Measurements from ENCODE around the gene SAPCD1.

The SAPCD1 gene

DNA sequence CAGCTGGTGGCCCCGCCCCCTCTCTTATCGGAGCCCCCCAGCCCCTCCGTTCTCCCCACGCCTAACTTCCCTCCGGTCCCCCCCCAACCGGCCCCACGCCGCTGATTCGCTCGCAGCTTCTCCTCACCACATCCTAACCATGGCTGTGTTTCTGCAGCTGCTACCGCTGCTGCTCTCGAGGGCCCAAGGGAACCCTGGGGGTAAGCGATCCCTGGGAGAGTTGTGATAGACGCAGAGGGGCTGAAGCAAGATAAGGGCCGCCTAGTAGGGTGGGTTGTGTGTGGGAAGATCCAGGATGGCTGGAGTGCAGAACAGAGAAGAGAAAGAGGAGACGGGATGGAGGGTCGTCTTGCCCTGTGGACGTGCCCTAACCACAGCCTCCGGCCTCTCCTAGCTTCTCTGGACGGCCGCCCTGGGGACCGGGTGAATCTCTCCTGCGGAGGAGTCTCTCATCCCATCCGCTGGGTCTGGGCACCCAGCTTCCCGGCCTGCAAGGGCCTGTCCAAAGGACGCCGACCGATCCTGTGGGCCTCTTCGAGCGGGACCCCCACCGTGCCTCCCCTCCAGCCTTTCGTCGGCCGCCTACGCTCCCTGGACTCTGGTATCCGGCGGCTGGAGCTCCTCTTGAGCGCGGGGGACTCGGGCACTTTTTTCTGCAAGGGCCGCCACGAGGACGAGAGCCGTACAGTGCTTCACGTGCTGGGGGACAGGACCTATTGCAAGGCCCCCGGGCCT, 39.0 kb upstream of the SAPCD1 start, which contains the start of gene MPIG6B:
MPIG6B (plus strand) TSS at position 129 of the 735 bp plus-strand sequence; CDS start at position 140, 11 bp downstream.
- H3K4me3 ChIP-seq (ENCODE audit: low read depth, low read length), result no peak within 1 kb of the TSS
- TF ChIP-seq, protein P1, sequence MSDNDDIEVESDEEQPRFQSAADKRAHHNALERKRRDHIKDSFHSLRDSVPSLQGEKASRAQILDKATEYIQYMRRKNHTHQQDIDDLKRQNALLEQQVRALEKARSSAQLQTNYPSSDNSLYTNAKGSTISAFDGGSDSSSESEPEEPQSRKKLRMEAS (IDR thresholded peaks at IDR 0.05; ENCODE audit: low read depth, low read length), result no peak
- no peak for TF ChIP-seq MYC (IDR thresholded peaks at IDR 0.05; ENCODE audit: low read depth, low read length)
- no peak for TF ChIP-seq POLR2A (IDR thresholded peaks at IDR 0.05; ENCODE audit: extremely low read depth, insufficient read length)
- TF ChIP-seq, protein P2, sequence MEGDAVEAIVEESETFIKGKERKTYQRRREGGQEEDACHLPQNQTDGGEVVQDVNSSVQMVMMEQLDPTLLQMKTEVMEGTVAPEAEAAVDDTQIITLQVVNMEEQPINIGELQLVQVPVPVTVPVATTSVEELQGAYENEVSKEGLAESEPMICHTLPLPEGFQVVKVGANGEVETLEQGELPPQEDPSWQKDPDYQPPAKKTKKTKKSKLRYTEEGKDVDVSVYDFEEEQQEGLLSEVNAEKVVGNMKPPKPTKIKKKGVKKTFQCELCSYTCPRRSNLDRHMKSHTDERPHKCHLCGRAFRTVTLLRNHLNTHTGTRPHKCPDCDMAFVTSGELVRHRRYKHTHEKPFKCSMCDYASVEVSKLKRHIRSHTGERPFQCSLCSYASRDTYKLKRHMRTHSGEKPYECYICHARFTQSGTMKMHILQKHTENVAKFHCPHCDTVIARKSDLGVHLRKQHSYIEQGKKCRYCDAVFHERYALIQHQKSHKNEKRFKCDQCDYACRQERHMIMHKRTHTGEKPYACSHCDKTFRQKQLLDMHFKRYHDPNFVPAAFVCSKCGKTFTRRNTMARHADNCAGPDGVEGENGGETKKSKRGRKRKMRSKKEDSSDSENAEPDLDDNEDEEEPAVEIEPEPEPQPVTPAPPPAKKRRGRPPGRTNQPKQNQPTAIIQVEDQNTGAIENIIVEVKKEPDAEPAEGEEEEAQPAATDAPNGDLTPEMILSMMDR (IDR thresholded peaks at IDR 0.05; ENCODE audit: low read depth, low read length), result no peak
- peak; percentile 79 for DNase-seq (ENCODE audit: low read depth)

DNA sequence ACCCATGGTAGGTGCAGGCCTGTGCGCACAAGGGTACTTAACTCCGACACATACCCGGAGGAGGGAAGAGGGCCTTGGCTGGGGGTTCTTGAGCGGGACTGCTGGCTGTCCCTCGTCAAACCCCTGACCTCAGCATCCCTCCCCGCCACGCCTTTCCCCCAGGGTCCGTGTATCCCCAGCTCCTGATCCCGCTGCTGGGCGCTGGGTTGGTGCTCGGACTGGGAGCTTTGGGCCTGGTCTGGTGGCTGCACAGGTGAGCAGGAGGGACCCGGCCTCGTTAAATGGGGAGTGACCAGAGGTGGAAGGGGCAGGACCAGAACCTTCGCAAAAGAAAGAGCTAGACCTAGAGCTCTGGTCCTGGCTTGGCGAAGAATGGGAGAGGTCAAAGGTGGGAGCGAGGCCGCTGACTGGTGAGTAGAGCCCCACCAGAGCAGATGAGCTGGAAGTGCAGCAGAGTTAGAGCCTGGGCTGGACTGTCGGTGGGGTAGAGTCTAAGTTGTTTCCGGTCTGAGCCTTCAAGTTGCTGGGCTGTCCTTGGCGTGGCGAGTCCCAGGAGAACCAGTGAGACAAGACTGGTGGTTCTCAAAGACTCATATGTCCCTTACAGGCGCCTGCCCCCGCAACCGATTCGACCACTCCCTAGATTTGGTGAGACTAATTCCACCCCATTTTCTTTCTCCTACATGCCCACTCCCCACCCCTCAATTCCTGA, 38.3 kb upstream of the SAPCD1 start:
- DNase-seq (ENCODE audit: low read depth), result no peak
- no peak for TF ChIP-seq POLR2A (IDR thresholded peaks at IDR 0.05; ENCODE audit: extremely low read depth, insufficient read length)
- TF ChIP-seq, protein P2 (IDR thresholded peaks at IDR 0.05; ENCODE audit: low read depth, low read length), result no peak
- TF ChIP-seq, protein P1 (IDR thresholded peaks at IDR 0.05; ENCODE audit: low read depth, low read length), result no peak
- no peak for TF ChIP-seq MYC (IDR thresholded peaks at IDR 0.05; ENCODE audit: low read depth, low read length)
- H3K4me3 ChIP-seq (ENCODE audit: low read depth, low read length), result no peak overlapping the region

DNA sequence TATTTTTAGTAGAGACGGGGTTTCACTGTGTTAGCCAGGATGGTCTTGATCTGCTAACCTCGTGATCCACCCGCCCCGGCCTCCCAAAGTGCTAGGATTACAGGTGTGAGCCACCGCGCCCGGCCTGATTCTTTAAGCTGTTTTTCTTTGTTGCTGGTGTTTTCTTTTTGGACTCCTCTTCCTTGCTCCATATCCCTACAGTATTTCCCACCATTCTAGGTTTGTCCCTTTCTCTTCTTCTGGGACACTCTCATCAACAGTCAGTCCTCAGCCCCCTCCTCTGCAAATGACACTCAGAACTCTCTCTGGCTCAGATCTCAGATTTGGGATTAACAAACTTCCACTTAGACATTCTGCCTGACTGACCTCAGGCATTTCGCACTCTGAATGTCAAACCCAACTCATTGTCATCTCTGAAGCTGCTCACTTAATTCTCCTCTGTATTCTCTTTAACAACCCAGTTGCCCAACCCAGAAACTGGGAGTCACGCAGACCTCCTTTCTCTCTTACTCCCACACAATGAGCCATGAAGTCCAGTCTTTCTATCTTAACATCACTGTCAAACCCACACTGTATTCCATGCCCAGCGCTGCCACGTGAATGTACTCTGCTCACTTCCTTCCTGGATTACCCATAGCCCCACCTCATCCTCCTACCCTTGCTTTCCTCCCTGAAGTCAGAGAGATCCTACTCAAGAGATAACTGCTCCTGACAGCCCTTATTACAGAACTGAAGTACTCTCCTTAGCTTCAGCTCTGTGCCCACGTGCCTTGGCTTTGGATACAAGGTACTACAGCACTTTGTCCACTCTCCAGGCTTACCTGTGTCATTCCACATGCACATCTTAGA, 36.7 kb upstream of the SAPCD1 start:
- no peak overlapping the region for H3K4me3 ChIP-seq (ENCODE audit: low read depth, low read length)
- TF ChIP-seq MYC (IDR thresholded peaks at IDR 0.05; ENCODE audit: low read depth, low read length), result no peak
- TF ChIP-seq, protein P1 (IDR thresholded peaks at IDR 0.05; ENCODE audit: low read depth, low read length), result peak; percentile 26; the same call in 1 of the 2 replicates
- peak; percentile 68 for DNase-seq (ENCODE audit: low read depth)

DNA sequence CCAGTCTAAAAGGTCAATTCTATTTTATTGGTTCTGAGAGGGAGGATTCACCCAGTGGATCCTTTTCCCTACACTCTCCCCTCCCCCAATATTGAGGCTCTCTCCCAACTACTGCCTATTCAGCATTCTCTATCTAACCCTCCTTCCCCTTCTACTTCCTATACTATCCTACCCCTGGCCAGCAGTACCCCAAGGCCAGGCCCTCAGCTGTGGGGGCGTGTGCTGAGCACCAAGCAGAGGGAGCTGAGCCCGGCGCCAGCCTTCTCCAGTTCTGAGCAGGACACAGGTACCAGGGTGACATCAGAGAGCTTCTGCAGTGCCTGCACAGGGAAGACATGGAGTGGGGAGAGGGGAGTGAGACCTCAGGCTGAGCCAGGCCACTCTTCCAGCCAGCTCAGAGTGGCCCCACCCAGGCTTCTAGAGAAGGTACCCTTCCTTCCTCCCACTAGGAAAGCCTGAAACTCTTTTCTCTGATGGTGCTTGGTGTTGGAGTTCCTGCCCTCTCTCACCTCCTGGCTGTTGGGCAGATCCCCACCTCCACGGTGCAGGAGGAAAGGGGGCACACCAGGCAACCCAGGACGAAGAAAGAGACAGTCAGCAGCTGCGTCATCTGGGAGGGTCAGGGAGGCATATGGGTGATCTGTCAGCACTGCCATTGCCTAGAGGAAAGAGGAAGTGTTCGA, 35.3 kb upstream of the SAPCD1 start:
- no peak overlapping the region for H3K4me3 ChIP-seq (ENCODE audit: low read depth, low read length)
- peak; percentile 93 for DNase-seq (ENCODE audit: low read depth)
- TF ChIP-seq POLR2A (IDR thresholded peaks at IDR 0.05; ENCODE audit: extremely low read depth, insufficient read length) (no peak), MYC (IDR thresholded peaks at IDR 0.05; ENCODE audit: low read depth, low read length) (peak; percentile 56; the same call in 1 of the 2 replicates)
- TF ChIP-seq, protein P1 (IDR thresholded peaks at IDR 0.05; ENCODE audit: low read depth, low read length), result peak; percentile 48; the same call in 1 of the 2 replicates
- TF ChIP-seq, protein P2 (IDR thresholded peaks at IDR 0.05; ENCODE audit: low read depth, low read length), result no peak

DNA sequence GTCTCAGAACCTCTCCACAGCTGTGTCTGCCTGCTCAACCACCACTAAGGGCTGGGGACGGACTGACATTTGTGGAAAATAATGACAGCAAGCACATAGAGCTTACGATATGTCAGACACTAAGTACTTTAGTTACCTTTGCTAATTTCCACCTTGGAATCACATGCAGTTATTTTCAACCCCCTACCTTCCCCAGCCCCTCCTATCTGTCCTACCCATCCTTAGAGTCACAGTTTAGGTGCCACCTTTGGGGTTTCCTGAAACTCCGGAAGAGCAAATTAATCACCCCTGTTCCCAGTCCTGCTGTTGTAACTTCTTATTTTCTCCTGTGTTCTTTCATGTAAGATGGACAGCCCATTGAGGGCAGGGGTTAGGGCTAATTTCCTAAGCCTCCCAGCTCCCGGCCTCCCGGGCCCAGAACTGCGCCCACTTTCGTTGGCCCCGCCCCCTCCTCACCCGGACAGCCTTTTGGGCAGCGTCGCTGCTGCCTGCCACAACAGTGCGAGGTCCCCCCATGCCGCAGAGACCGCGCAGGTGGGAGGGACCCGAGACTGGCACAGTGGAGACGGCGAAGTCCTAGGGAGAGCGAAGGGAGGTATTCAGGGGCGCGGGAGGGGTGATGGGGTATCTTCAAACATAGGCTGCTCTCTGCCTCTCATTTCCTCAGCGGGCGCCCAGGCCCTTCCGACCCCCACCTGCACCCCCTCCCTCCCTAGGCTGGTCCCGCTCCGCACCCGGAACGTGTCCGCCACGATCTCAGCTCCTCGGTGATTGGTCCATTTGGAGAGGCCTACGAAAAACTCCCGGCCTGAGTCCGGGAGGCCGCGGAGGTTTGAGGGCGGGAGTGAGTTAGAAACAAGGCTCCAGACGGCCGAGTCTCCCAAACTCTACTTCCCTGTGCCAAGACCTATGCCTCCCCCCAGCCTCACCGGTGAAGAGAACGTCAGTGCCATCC, 34.5 kb upstream of the SAPCD1 start:
- TF ChIP-seq MYC (IDR thresholded peaks at IDR 0.05; ENCODE audit: low read depth, low read length) (no peak), POLR2A (IDR thresholded peaks at IDR 0.05; ENCODE audit: extremely low read depth, insufficient read length) (no peak)
- TF ChIP-seq, protein P1 (IDR thresholded peaks at IDR 0.05; ENCODE audit: low read depth, low read length), result no peak
- TF ChIP-seq, protein P2 (IDR thresholded peaks at IDR 0.05; ENCODE audit: low read depth, low read length), result no peak
- no peak overlapping the region for H3K4me3 ChIP-seq (ENCODE audit: low read depth, low read length)
- DNase-seq (ENCODE audit: low read depth), result no peak

Data from NB4 (cell line).